GM12872 (cell line): ENCODE data around the gene FLNC.

Experiments used
- CTCF ChIP-seq: IDR thresholded peaks from 3 replicates; pipeline ENCODE4 v1.5.1; 2011; ENCODE audit warnings: low read depth, mild to moderate bottlenecking, low read length, moderate library complexity; ENCODE audit not compliant: insufficient read depth

Gene FLNC

GRCh38 chr7:128865996-128866877 lies 36.0 kb downstream of the FLNC start:
- no peak for TF ChIP-seq CTCF

GRCh38 chr7:128867241-128867640 lies 37.0 kb downstream of the FLNC start:
- TF ChIP-seq CTCF: no peak

GRCh38 chr7:128867842-128868623 lies 37.8 kb downstream of the FLNC start:
- no peak for TF ChIP-seq CTCF

- no peak for TF ChIP-seq CTCF
Measured at GRCh38 chr7:128868624-128869137, 38.5 kb downstream of the FLNC start.

- TF ChIP-seq CTCF: 0 out of 3 replicates have a peak, but pooled peaks have one; percentile 2
Measured at GRCh38 chr7:128869138-128869943, 39.1 kb downstream of the FLNC start.

GRCh38 chr7:128869944-128870285 lies 39.7 kb downstream of the FLNC start:
- 0 out of 3 replicates have a peak, but pooled peaks have one; percentile 8 for TF ChIP-seq CTCF
